ENCODE results near the gene INHBC. TPM values are rescaled to one million over a fixed set of nuclear protein-coding genes. Genes with fewer than 3 reads are reported as not detected.
A peak's percentile ranks its signal among the peaks of the same experiment; 100 is the strongest.

The INHBC gene
- total and polyA plus RNA-seq, 2 donors from 2014 or later: not detected

DNA sequence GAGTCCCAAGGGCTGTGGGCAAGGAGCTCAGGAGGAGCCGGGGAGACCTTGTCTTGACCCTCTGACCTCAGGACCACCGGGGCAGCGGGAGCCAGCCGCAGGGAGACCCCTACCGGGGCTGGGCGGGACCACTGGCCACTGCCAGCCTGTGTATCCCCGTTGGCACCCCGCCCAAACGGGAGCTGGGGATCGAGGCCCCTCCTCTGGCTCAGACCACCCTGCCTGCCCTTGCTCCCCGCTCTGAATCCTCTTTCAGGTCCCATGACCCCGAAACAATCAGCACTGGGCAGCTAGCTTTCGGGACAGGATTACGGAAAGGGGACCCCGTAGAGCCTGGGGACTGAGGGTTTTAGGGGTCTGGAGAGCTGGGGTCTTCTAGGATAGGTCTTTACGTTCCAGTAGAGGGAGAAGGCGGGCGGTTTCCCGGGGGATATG, 26.3 kb downstream of the INHBC start:
- H3K27me3 ChIP-seq (ENCODE audit: control insufficient read depth, insufficient read depth, low read length): no peaks in the 10 kb centered on the region
- H3K9ac ChIP-seq (ENCODE audit: low read length in 3 of 3): peak overlapping the region in 2 of 3 donors; percentile 26 to 33
- DNase-seq: peak; percentile 40 to 85 (median 67)
- peaks cover 0 to 13% (median 6%) of the 10 kb centered on the region in 3 donors for H3K4me1 ChIP-seq (ENCODE audit: control insufficient read depth in 2 of 3, insufficient read depth in 2 of 3, low read depth in 1 of 3, low read length in 3 of 3)
- intact Hi-C loops (cut with DNase I): no loop called here
- TF ChIP-seq, protein P1, sequence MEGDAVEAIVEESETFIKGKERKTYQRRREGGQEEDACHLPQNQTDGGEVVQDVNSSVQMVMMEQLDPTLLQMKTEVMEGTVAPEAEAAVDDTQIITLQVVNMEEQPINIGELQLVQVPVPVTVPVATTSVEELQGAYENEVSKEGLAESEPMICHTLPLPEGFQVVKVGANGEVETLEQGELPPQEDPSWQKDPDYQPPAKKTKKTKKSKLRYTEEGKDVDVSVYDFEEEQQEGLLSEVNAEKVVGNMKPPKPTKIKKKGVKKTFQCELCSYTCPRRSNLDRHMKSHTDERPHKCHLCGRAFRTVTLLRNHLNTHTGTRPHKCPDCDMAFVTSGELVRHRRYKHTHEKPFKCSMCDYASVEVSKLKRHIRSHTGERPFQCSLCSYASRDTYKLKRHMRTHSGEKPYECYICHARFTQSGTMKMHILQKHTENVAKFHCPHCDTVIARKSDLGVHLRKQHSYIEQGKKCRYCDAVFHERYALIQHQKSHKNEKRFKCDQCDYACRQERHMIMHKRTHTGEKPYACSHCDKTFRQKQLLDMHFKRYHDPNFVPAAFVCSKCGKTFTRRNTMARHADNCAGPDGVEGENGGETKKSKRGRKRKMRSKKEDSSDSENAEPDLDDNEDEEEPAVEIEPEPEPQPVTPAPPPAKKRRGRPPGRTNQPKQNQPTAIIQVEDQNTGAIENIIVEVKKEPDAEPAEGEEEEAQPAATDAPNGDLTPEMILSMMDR (IDR thresholded peaks at IDR 0.05; ENCODE audit: borderline replicate concordance, extremely low read depth, insufficient read depth): no peak
- no peak for FAIRE-seq
- no peak overlapping the region for H3K27ac ChIP-seq (ENCODE audit: low read depth in 2 of 2, low read length in 2 of 2)
- peak overlapping the region in 2 of 3 donors; percentile 58 to 84 for H3K4me3 ChIP-seq (ENCODE audit: low read length in 3 of 3)
- no peaks in the 10 kb centered on the region for H3K9me3 ChIP-seq (ENCODE audit: control insufficient read depth in 2 of 3, insufficient read depth in 1 of 3, low read length in 3 of 3)
- no peaks in the 10 kb centered on the region for H3K36me3 ChIP-seq (ENCODE audit: control insufficient read depth in 2 of 3, insufficient read depth in 3 of 3, low read length in 3 of 3)

DNA sequence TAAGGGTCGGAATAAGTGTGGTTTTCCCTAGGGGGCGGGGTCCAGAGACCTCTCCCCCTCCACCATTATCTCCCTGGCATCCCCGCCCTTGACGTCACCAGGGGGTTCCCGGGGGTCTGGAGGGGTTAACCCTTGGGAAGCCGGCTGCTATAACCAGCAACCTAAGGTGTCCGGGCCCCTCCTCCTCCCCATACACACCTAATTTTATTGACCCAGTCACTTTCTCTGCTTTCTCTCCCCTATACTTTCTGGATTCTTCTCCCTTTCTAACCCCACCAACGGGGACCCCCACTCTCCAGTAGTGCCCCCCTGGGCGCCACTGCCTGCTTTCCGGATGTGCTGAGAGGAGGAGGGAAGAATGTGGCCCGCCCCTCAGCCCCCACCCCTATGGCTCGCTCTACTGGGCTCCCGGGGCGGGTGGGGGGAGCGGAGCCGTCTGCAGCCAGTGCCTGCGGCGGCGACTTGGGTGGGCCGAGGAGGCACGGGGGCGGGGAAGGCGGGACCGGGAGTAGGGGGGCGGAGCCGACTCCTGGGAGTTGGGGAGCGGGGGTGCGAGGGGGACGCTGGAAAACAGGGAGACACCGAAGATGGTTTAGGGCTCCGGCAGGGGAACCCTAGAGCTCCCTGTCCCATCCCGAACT, 26.8 kb downstream of the INHBC start:
- H3K27ac ChIP-seq (ENCODE audit: low read depth in 2 of 2, low read length in 2 of 2): peak overlapping the region in 1 of 2 donors; percentile 34

DNA sequence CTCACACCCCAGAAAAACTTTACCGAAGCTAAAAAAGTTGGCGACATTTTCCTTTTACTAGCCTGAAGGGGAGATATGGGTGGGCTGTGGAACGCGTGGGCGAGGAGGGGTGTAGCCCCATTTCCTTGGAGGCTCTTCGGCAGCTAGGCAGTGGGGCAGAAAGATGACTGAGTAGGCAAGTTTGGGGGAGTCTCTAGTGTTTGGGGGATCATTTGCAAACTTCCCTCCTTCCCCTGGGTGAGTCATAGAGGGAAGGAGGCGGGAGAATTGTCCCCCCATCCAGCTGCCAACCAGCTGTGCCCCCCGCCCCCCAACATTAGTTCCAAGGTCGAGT, 27.3 kb downstream of the INHBC start:
- H3K27me3 ChIP-seq (ENCODE audit: control insufficient read depth, insufficient read depth, low read length): no peaks in the 10 kb centered on the region
- DNase-seq: peak in 1 of 5 donors; percentile 70
- H3K4me3 ChIP-seq (ENCODE audit: low read length in 3 of 3): peak overlapping the region; percentile 60 to 84 (median 80)
- no peaks in the 10 kb centered on the region for H3K36me3 ChIP-seq (ENCODE audit: control insufficient read depth in 2 of 3, insufficient read depth in 3 of 3, low read length in 3 of 3)
- peak overlapping the region in 1 of 2 donors; percentile 34 for H3K27ac ChIP-seq (ENCODE audit: low read depth in 2 of 2, low read length in 2 of 2)
- no peaks in the 10 kb centered on the region for H3K9me3 ChIP-seq (ENCODE audit: control insufficient read depth in 2 of 3, insufficient read depth in 1 of 3, low read length in 3 of 3)
- peak overlapping the region; percentile 43 to 77 (median 66) for H3K9ac ChIP-seq (ENCODE audit: low read length in 3 of 3)
- H3K4me1 ChIP-seq (ENCODE audit: control insufficient read depth in 2 of 3, insufficient read depth in 2 of 3, low read depth in 1 of 3, low read length in 3 of 3): peaks cover 0 to 8% (median 6%) of the 10 kb centered on the region in 3 donors
- TF ChIP-seq, protein P1 (IDR thresholded peaks at IDR 0.05; ENCODE audit: borderline replicate concordance, extremely low read depth, insufficient read depth): no peak
- intact Hi-C loops (cut with DNase I): no loop called here
- no peak for FAIRE-seq

More for the DNA sequence above, 26.8 kb downstream of the INHBC start:
- Histone ChIP-seq H3K4me1 (ENCODE audit: control insufficient read depth in 2 of 3, insufficient read depth in 2 of 3, low read depth in 1 of 3, low read length in 3 of 3) (peaks cover 0 to 9% (median 6%) of the 10 kb centered on the region in 3 donors), H3K9ac (ENCODE audit: low read length in 3 of 3) (peak overlapping the region; percentile 43 to 77 (median 66)), H3K4me3 (ENCODE audit: low read length in 3 of 3) (peak overlapping the region; percentile 60 to 84 (median 80)), H3K36me3 (ENCODE audit: control insufficient read depth in 2 of 3, insufficient read depth in 3 of 3, low read length in 3 of 3) (no peaks in the 10 kb centered on the region), H3K9me3 (ENCODE audit: control insufficient read depth in 2 of 3, insufficient read depth in 1 of 3, low read length in 3 of 3) (no peaks in the 10 kb centered on the region), H3K27me3 (ENCODE audit: control insufficient read depth, insufficient read depth, low read length) (no peaks in the 10 kb centered on the region)
- DNase-seq (peak; percentile 88 to 95 (median 91)), FAIRE-seq (no peak)
- TF ChIP-seq, protein P1 (IDR thresholded peaks at IDR 0.05; ENCODE audit: borderline replicate concordance, extremely low read depth, insufficient read depth): no peak
- intact Hi-C loops (cut with DNase I): no loop called here
